Measurements from ENCODE around the gene HSPA1B. TPM values are rescaled to one million over a fixed set of nuclear protein-coding genes. Genes with fewer than 3 reads are reported as not detected.
"Not testable (repeated sequence)": the region's sequence is repeated elsewhere in the genome, so short reads cannot be mapped to it uniquely, and the experiment has no call there.

Gene HSPA1B
- polyA plus RNA-seq, 2 of the 4 experiments (the other 2 are of a cell fraction): 70.6 to 125 TPM

- POLR2A ChIA-PET: no interaction called here
- H3K4me3 ChIP-seq: no peak overlapping the region
- peaks cover 46% of the 10 kb centered on the region for H3K4me1 ChIP-seq
- H3K9me3 ChIP-seq: no peaks in the 10 kb centered on the region
- no peak for DNase-seq (ENCODE audit: low read depth in 1 of 2, low spot score in 1 of 2)
- no peak for FAIRE-seq
- no peak for ATAC-seq
- peak overlapping the region; percentile 53 to 87 for H3K27ac ChIP-seq
- H3K4me2 ChIP-seq: peak overlapping the region; percentile 94
- CTCF ChIA-PET: interaction anchor here (0.6 to 1.8 kb wide), 2 partner anchors 10 to 81 kb away, joined by 3 to 6 read pairs; no protein-coding TSS in a partner anchor
- TF ChIP-seq POLR2A (IDR thresholded peaks at IDR 0.05; ENCODE audit: low read length) (peak; percentile 20; the same call in 1 of the 2 replicates), SMC3 (IDR thresholded peaks at IDR 0.05) (no peak)
Measured at GRCh38 chr6:31819871-31820299, 7.7 kb upstream of the HSPA1B start.

DNA sequence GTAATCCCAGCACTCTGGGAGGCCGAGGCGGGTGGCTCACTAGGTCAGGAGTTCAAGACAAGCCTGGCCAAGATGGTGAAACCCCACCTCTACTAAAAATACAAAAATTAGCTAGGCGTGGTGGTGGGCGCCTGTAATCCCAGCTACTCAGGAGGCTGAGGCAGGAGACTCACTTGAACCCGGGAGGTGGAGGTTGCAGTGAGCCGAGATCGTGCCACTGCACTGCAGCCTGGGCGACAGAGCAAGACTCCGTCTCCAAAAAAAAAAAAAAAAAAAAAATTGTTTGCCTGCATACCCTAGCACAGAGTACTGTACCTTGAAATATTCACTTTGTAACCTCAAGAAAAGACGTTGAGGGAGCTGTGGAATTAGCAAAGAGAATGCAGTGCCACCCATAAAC lies 7.1 kb upstream of the HSPA1B start:
- Histone ChIP-seq H3K4me2 (peak overlapping the region; percentile 94), H3K4me1 (peaks cover 50% of the 10 kb centered on the region), H3K27ac (peak overlapping the region; percentile 53 to 87; a peak in 4 of 6 replicates)
- DNase-seq (ENCODE audit: low read depth in 1 of 2, low spot score in 1 of 2); ATAC-seq; H3K4me3 ChIP-seq; H3K9me3 ChIP-seq; FAIRE-seq; POLR2A ChIA-PET: not testable (repeated sequence)
- WGBS (ENCODE audit: missing lambda C conversion rate): 66% methylated on average over 10 of the region's 10 CpGs
- CTCF ChIA-PET: interaction anchor here (1.6 to 1.8 kb wide), 2 partner anchors 10 to 90 kb away, joined by 3 to 6 read pairs; no protein-coding TSS in a partner anchor

GRCh38 chr6:31821301-31822035 lies 6.1 kb upstream of the HSPA1B start:
- Histone ChIP-seq H3K4me3 (peak overlapping the region; percentile 39), H3K4me2 (peak overlapping the region; percentile 94), H3K9me3 (no peaks in the 10 kb centered on the region), H3K27ac (peak overlapping the region; percentile 87 to 97), H3K4me1 (peaks cover 56% of the 10 kb centered on the region)
- 4% methylated on average over 31 of the region's 39 CpGs for WGBS (ENCODE audit: missing lambda C conversion rate)
- TF ChIP-seq CHD4 (IDR thresholded peaks at IDR 0.05; ENCODE audit: borderline replicate concordance): no peak
- no peak for TF ChIP-seq POLR2AphosphoS2 (conservative IDR thresholded peaks at IDR 0.05; ENCODE audit: low read length)
- TF ChIP-seq MYC (IDR thresholded peaks at IDR 0.05; ENCODE audit: borderline replicate concordance, low read length): no peak
- TF ChIP-seq JUN (IDR thresholded peaks at IDR 0.05): 0 out of 5 replicates have a peak, but pooled peaks of 1 of the 2 experiments have one; percentile 9
- no peak for TF ChIP-seq ELK1 (IDR thresholded peaks at IDR 0.05; ENCODE audit: low read depth, low read length)
- TF ChIP-seq CEBPB (IDR thresholded peaks at IDR 0.05): peak; percentile 9 to 39; a peak in 1 of 4 replicates
- no peak for TF ChIP-seq RAD21 (conservative IDR thresholded peaks at IDR 0.05 in 1 of 2, IDR thresholded peaks at IDR 0.05 in 1 of 2)
- TF ChIP-seq MAFK (IDR thresholded peaks at IDR 0.05; ENCODE audit: partially characterized antibody): no peak
- DNase-seq (ENCODE audit: low read depth in 1 of 2, low spot score in 1 of 2): peak; percentile 30 to 71
- POLR2A ChIA-PET: interaction anchor here (0.7 to 1.0 kb wide), 3 partner anchors 13 to 26 kb away, joined by 3 to 7 read pairs (median 4); partner anchors contain the start of gene VARS1
- no peak for FAIRE-seq
- CTCF ChIA-PET: interaction anchor here (0.6 to 1.6 kb wide), 6 partner anchors 9 to 283 kb away, joined by 3 to 5 read pairs (median 4); partner anchors contain the start of genes LSM2 and VARS1
- peak; percentile 48 to 63; a peak in 5 of 6 replicates for ATAC-seq

DNA sequence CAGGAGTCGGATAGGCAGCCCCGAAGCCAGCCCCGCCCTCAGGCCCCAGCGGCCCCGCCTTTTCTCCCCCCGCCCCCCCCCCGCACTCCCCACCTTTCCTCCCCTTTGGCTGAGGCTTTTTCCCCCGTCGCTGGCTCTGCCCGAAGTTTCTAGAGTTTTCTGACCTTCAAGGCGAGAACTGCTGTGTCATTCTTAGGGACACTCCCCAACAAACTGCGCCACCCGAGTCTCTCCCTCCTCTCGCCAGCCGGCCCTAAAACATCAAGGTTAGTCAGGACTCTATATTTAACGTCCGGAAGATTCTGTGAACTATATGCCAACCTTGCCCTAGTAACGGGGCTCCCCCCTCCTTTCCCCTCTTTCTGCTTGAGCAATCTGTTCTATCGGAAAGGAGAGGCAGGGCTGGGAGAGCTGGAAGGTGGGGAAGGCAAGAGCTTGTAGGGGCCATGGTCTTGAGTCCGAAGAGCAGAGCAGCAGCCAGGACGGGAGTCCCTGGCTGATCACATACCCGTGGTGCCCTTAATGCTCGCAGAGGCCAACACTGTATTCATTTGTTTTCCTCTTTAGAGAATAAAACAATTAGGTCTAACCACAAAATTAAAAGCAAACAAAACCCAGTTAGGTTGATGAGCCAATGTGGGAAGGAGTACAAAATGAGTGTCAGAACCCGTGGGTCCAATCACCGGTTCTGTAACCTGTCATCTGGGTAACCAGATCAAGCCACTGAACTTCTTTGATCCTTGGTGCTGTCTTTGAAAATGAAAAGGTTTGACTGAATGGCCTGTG lies 5.3 kb upstream of the HSPA1B start:
- peaks cover 58% of the 10 kb centered on the region for H3K4me1 ChIP-seq
- 5% methylated on average over 18 of the region's 25 CpGs for WGBS (ENCODE audit: missing lambda C conversion rate)
- CTCF ChIA-PET: interaction anchor here (0.6 to 1.4 kb wide), 6 partner anchors 9 to 284 kb away, joined by 3 to 5 read pairs (median 4); partner anchors contain the start of genes LSM2 and VARS1

GRCh38 chr6:31823592-31824196 lies 3.8 kb upstream of the HSPA1B start:
- Histone ChIP-seq H3K4me1 (peaks cover 53% of the 10 kb centered on the region), H3K4me2 (peak overlapping the region; percentile 94; the same call in 1 of the 3 replicates), H3K27ac (peak overlapping the region; percentile 87 to 97; a peak in 5 of 6 replicates)
- POLR2A ChIA-PET; DNase-seq (ENCODE audit: low read depth in 1 of 2, low spot score in 1 of 2); H3K9me3 ChIP-seq; ATAC-seq; FAIRE-seq; H3K4me3 ChIP-seq: not testable (repeated sequence)
- CTCF ChIA-PET: interaction anchor here (1.2 kb wide), 1 partner anchor 28 kb away, joined by 5 read pairs; the partner anchor contains the start of gene VARS1
- WGBS (ENCODE audit: missing lambda C conversion rate): 97% methylated on average over 8 of the region's 9 CpGs

More for the DNA sequence above, 5.3 kb upstream of the HSPA1B start:
- H3K4me3 ChIP-seq: peak overlapping the region; percentile 39
- POLR2A ChIA-PET: interaction anchor here (0.7 to 1.0 kb wide), 3 partner anchors 12 to 26 kb away, joined by 3 to 7 read pairs (median 4); partner anchors contain the start of gene VARS1
- ATAC-seq: peak; percentile 52 to 57
- TF ChIP-seq NFE2L2 (conservative IDR thresholded peaks at IDR 0.05; ENCODE audit: low read length): peak; percentile 88
- TF ChIP-seq MAX (IDR thresholded peaks at IDR 0.05): peak; percentile 45
- TF ChIP-seq POLR2A (IDR thresholded peaks at IDR 0.05; ENCODE audit: low read length): peak; percentile 21
- TF ChIP-seq SMC3 (IDR thresholded peaks at IDR 0.05): 0 out of 3 replicates have a peak, but pooled peaks have one; percentile 5
- no peak for TF ChIP-seq POLR2AphosphoS2 (conservative IDR thresholded peaks at IDR 0.05; ENCODE audit: low read length)
- TF ChIP-seq, protein P1, sequence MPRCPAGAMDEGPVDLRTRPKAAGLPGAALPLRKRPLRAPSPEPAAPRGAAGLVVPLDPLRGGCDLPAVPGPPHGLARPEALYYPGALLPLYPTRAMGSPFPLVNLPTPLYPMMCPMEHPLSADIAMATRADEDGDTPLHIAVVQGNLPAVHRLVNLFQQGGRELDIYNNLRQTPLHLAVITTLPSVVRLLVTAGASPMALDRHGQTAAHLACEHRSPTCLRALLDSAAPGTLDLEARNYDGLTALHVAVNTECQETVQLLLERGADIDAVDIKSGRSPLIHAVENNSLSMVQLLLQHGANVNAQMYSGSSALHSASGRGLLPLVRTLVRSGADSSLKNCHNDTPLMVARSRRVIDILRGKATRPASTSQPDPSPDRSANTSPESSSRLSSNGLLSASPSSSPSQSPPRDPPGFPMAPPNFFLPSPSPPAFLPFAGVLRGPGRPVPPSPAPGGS (IDR thresholded peaks at IDR 0.05): 0 out of 3 replicates have a peak, but pooled peaks have one; percentile 10
- TF ChIP-seq ESRRA (IDR thresholded peaks at IDR 0.05; ENCODE audit: borderline replicate concordance, low read length): 0 out of 2 replicates have a peak, but pooled peaks have one; percentile 34
- peak in 1 of 2 experiments; percentile 46; a peak in 2 of 4 replicates for TF ChIP-seq CEBPB (IDR thresholded peaks at IDR 0.05)
- peak; percentile 93 for TF ChIP-seq MAFK (IDR thresholded peaks at IDR 0.05; ENCODE audit: partially characterized antibody)
- peak; percentile 35 to 57; a peak in 2 of 5 replicates for TF ChIP-seq JUN (IDR thresholded peaks at IDR 0.05)
- TF ChIP-seq MYC (IDR thresholded peaks at IDR 0.05; ENCODE audit: borderline replicate concordance, low read length): no peak
- no peak for TF ChIP-seq JUNB (IDR thresholded peaks at IDR 0.05)
- H3K27ac ChIP-seq: peak overlapping the region; percentile 87 to 97
- peak; percentile 32 to 87 for DNase-seq (ENCODE audit: low read depth in 1 of 2, low spot score in 1 of 2)
- H3K9me3 ChIP-seq: no peaks in the 10 kb centered on the region
- no peak for FAIRE-seq
- peak overlapping the region; percentile 94 for H3K4me2 ChIP-seq

Measured in A549 (cell line).